CD14-positive monocyte (primary cell): Measurements from ENCODE around the gene HPCAL4. TPM values are rescaled to one million over a fixed set of nuclear protein-coding genes. Genes with fewer than 3 reads are reported as not detected.

Source experiments
- DNase-seq, 3 donors: peaks; one replicate each; pipeline ENCODE4 v3.0.0-alpha.2; 2011 to 2022
- H2AFZ ChIP-seq: 2 replicates; pipeline ENCODE4 v1.6.0; 2012; ENCODE audit warnings: mild to moderate bottlenecking, low read depth, low read length, inconsistent platforms; ENCODE audit not compliant: insufficient read depth, poor library complexity, severe bottlenecking
- H3K27ac ChIP-seq, 2 donors: 1 replicate in 1 of 2; 2 replicates in 1 of 2; pipeline ENCODE4 v1.5.1; 2012 to 2013; ENCODE audit warnings: low read length in 2 of 2, control low read depth in 1 of 2, inconsistent platforms in 1 of 2, low read depth in 1 of 2, mild to moderate bottlenecking in 1 of 2
- H3K27me3 ChIP-seq, 2 donors: one replicate each; pipeline versions ENCODE4 v1.6.0 to v1.6.1; 2011 to 2013; ENCODE audit warnings: low read length in 2 of 2; ENCODE audit not compliant: control insufficient read depth in 2 of 2, insufficient read depth in 2 of 2
- H3K36me3 ChIP-seq, 2 donors: replicated peaks in 1 of 2; 1 replicate in 1 of 2; 2 replicates in 1 of 2; pipeline versions ENCODE4 v1.5.1 to v1.6.1; 2012 to 2013; ENCODE audit warnings: low read length in 2 of 2, control low read depth in 1 of 2, inconsistent platforms in 1 of 2, mild to moderate bottlenecking in 1 of 2; ENCODE audit not compliant: insufficient read depth in 2 of 2, control insufficient read depth in 1 of 2
- H3K4me1 ChIP-seq, 2 donors: 1 replicate in 1 of 2; 2 replicates in 1 of 2; pipeline versions ENCODE4 v1.5.1 to v1.6.1; 2012 to 2013; ENCODE audit warnings: low read length in 2 of 2, control low read depth in 1 of 2, inconsistent platforms in 1 of 2, mild to moderate bottlenecking in 1 of 2, moderate library complexity in 1 of 2; ENCODE audit not compliant: insufficient read depth in 2 of 2, control insufficient read depth in 1 of 2
- H3K4me2 ChIP-seq: replicated peaks from 2 replicates; pipeline ENCODE3; 2012; ENCODE audit warnings: low read length, moderate library complexity, mild to moderate bottlenecking; ENCODE audit not compliant: poor library complexity, severe bottlenecking; ENCODE audit errors: extremely low read depth
- H3K4me3 ChIP-seq, 3 experiments: fragments of 200-600 bp in 1 of 3; sonication (generic) in 1 of 3; replicated peaks in 1 of 3; 1 replicate in 2 of 3; 2 replicates in 1 of 3; pipeline ENCODE4 v1.5.1; 2011 to 2013; ENCODE audit warnings: low read length in 3 of 3, mild to moderate bottlenecking in 3 of 3, control low read depth in 2 of 3, low read depth in 2 of 3, inconsistent platforms in 1 of 3, moderate library complexity in 1 of 3
- H3K79me2 ChIP-seq: 2 replicates; pipeline ENCODE4 v1.6.0; 2012; ENCODE audit warnings: mild to moderate bottlenecking, control low read depth, inconsistent platforms, low read length, moderate library complexity; ENCODE audit not compliant: insufficient read depth
- H3K9ac ChIP-seq: 2 replicates; pipeline ENCODE4 v1.6.0; 2017; ENCODE audit warnings: low read length, mild to moderate bottlenecking; ENCODE audit not compliant: insufficient read depth, poor library complexity, severe bottlenecking
- H3K9me3 ChIP-seq, 2 donors: replicated peaks in 1 of 2; 1 replicate in 1 of 2; 2 replicates in 1 of 2; pipeline versions ENCODE4 v1.5.1 to v1.6.1; 2012 to 2013; ENCODE audit warnings: low read length in 2 of 2, control low read depth in 1 of 2; ENCODE audit not compliant: control insufficient read depth in 1 of 2, insufficient read depth in 1 of 2
- H4K20me1 ChIP-seq: 2 replicates; pipeline ENCODE4 v1.6.0; 2012; ENCODE audit warnings: mild to moderate bottlenecking, low read length, control low read depth, moderate library complexity; ENCODE audit not compliant: insufficient read depth
- H3K27ac Mint-ChIP-seq, 7 donors: one replicate each; pipeline ENCODE4 v1.8.0; 2020; ENCODE audit warnings: mild to moderate bottlenecking in 7 of 7, mixed read lengths in 7 of 7, moderate library complexity in 6 of 7, inconsistent platforms in 2 of 7
- H3K27me3 Mint-ChIP-seq, 3 donors: one replicate each; pipeline ENCODE4 v1.8.0; 2021 to 2022; ENCODE audit warnings: low read depth in 3 of 3, mild to moderate bottlenecking in 3 of 3, mixed read lengths in 3 of 3, moderate library complexity in 3 of 3, inconsistent platforms in 1 of 3
- H3K36me3 Mint-ChIP-seq, 2 donors: one replicate each; pipeline ENCODE4 v1.8.0; 2020; ENCODE audit warnings: mixed read lengths in 2 of 2, inconsistent platforms in 1 of 2, mild to moderate bottlenecking in 1 of 2
- H3K4me1 Mint-ChIP-seq: one replicate; pipeline ENCODE4 v1.8.0; 2020; ENCODE audit warnings: mild to moderate bottlenecking, mixed read lengths
- H3K4me3 Mint-ChIP-seq, 2 donors: one replicate each; pipeline ENCODE4 v1.8.0; 2020; ENCODE audit warnings: mild to moderate bottlenecking in 2 of 2, mixed read lengths in 2 of 2, moderate library complexity in 1 of 2
- H3K9me3 Mint-ChIP-seq, 7 donors: one replicate each; pipeline ENCODE4 v1.8.0; 2020 to 2022; ENCODE audit warnings: mixed read lengths in 7 of 7, mild to moderate bottlenecking in 6 of 7, moderate library complexity in 6 of 7, inconsistent platforms in 2 of 7
- WGBS: methylation state at CpG from one replicate; pipeline ENCODE4 v1.1.5; 2013; ENCODE audit warnings: missing lambda C conversion rate; ENCODE audit not compliant: insufficient coverage; 5-methylcytosine and 5-hydroxymethylcytosine counted together
- intact Hi-C, 2 donors: fragments of 100-400 bp; cut with micrococcal nuclease; formaldehyde crosslinking; loops; one replicate each; pipeline versions ENCODE4 v1.15.0 to v1.15.1; 2023
- polyA plus RNA-seq, 3 donors: library from polyadenylated mRNA; depleted of rRNA in 1 of 3; unstranded in 2 of 3; stranded (reverse) in 1 of 3; fragments of 300-500 nt in 2 of 3; fragments of >200 nt in 1 of 3; fragmentation: Illumina TruSeq in 2 of 3; gene quantifications; 1 replicate in 2 of 3; 2 replicates in 1 of 3; pipeline ENCODE4 v1.2.3, GENCODE V29; 2012 to 2021
- TF ChIP-seq, protein P1 (sequence below): fragments of 200-600 bp; IDR thresholded peaks from one replicate; pipeline ENCODE4 v1.8.0; 2022; ENCODE audit warnings: antibody characterized with exemption, mild to moderate bottlenecking

HPCAL4 gene
- polyA plus RNA-seq, 3 donors = 0.03 to 0.05 TPM; not detected in 1

DNA sequence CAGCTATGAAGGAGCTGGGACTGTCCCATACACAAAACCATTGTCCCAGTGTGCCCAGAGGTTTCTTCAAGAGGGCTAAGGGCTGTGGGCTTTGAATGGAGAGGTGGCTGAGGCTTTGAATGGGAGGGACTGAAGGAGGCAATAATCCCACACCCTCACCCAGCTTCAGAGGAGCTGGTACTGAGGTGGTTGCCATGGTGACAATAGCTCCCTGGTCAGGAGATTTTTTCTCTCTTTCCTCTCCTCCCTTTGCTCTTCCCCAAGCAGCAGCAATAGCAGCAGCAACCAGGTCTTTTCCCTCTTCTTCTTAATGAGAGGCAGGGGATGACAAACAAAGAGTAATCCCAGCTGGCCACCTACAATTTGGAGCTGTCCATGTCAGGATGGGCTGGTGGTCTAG, 1.6 kb downstream of the HPCAL4 start:
- no peak overlapping the region for H2AFZ ChIP-seq
- no peak for DNase-seq
- peaks cover 77 to 96% (median 83%) of the 10 kb centered on the region in 3 donors for H3K27me3 Mint-ChIP-seq
- TF ChIP-seq, protein P1, sequence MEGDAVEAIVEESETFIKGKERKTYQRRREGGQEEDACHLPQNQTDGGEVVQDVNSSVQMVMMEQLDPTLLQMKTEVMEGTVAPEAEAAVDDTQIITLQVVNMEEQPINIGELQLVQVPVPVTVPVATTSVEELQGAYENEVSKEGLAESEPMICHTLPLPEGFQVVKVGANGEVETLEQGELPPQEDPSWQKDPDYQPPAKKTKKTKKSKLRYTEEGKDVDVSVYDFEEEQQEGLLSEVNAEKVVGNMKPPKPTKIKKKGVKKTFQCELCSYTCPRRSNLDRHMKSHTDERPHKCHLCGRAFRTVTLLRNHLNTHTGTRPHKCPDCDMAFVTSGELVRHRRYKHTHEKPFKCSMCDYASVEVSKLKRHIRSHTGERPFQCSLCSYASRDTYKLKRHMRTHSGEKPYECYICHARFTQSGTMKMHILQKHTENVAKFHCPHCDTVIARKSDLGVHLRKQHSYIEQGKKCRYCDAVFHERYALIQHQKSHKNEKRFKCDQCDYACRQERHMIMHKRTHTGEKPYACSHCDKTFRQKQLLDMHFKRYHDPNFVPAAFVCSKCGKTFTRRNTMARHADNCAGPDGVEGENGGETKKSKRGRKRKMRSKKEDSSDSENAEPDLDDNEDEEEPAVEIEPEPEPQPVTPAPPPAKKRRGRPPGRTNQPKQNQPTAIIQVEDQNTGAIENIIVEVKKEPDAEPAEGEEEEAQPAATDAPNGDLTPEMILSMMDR = no peak
- peak overlapping the region in 1 of 2 donors; percentile 83 for H3K4me3 Mint-ChIP-seq
- no peak overlapping the region for H3K4me2 ChIP-seq
- peaks cover 55 to 88% of the 10 kb centered on the region in 2 donors for H3K27me3 ChIP-seq
- no peak overlapping the region for H3K27ac ChIP-seq
- H3K4me1 ChIP-seq = peaks cover 17 to 20% of the 10 kb centered on the region in 2 donors
- H3K4me3 ChIP-seq = no peak overlapping the region
- no peak overlapping the region for H3K27ac Mint-ChIP-seq
- intact Hi-C loops = no loop called here
- peaks cover 0 to 3% of the 10 kb centered on the region in 2 donors for H3K36me3 Mint-ChIP-seq
- peaks cover 0 to 27% of the 10 kb centered on the region in 2 donors for H3K9me3 ChIP-seq
- H3K79me2 ChIP-seq = no peaks in the 10 kb centered on the region
- H3K9me3 Mint-ChIP-seq = peaks cover 0 to 24% (median 8%) of the 10 kb centered on the region in 7 donors
- peaks cover 16% of the 10 kb centered on the region for H3K4me1 Mint-ChIP-seq
- no peaks in the 10 kb centered on the region for H3K36me3 ChIP-seq
- no peaks in the 10 kb centered on the region for H4K20me1 ChIP-seq
- no peak overlapping the region for H3K9ac ChIP-seq

DNA sequence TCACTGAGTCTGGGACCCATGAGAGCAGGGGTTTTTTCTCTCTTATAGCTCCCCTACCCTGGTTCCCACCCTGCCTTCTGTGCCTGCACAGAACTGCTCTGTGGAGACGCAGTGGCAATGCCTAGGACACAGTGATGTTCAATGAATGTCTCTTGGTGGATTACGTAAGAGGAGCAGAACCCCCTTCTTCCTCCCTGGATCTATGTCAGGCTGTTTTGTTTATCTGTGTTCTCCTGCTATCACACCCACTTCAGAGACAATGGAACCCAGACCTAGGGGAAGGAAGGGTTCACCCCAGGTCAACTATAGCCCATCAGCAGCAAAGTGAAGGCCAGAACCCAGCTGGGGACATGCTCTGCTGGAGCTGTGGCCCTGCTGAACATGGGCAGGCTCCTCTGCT, 2.0 kb downstream of the HPCAL4 start:
- H3K36me3 ChIP-seq = no peaks in the 10 kb centered on the region
- Mint-ChIP-seq H3K27me3 (peaks cover 80 to 96% (median 85%) of the 10 kb centered on the region in 3 donors), H3K9me3 (peaks cover 0 to 28% (median 10%) of the 10 kb centered on the region in 7 donors), H3K4me1 (peaks cover 16% of the 10 kb centered on the region), H3K36me3 (peaks cover 0 to 5% of the 10 kb centered on the region in 2 donors), H3K27ac (no peak overlapping the region), H3K4me3 (peak overlapping the region in 1 of 2 donors; percentile 83)
- peaks cover 17 to 20% of the 10 kb centered on the region in 2 donors for H3K4me1 ChIP-seq
- no peak overlapping the region for H3K27ac ChIP-seq
- peaks cover 54 to 88% of the 10 kb centered on the region in 2 donors for H3K27me3 ChIP-seq
- no peak overlapping the region for H2AFZ ChIP-seq
- no peak for DNase-seq
- no peak overlapping the region for H3K9ac ChIP-seq
- H3K4me3 ChIP-seq = no peak overlapping the region
- no CpG with 5 or more reads among the region's 2 CpGs for WGBS
- peaks cover 0 to 27% of the 10 kb centered on the region in 2 donors for H3K9me3 ChIP-seq
- no peak overlapping the region for H3K4me2 ChIP-seq
- no peaks in the 10 kb centered on the region for H3K79me2 ChIP-seq
- TF ChIP-seq, protein P1 = no peak
- no peaks in the 10 kb centered on the region for H4K20me1 ChIP-seq
- intact Hi-C loops = no loop called here
